Vagina (tissue), 2 donors: ENCODE data around the gene AAGAB. TPM values are rescaled to one million over a fixed set of nuclear protein-coding genes. Genes with fewer than 3 reads are reported as not detected.

Experiments
- DNase-seq, 2 donors: peaks; one replicate each; pipeline ENCODE4 v3.0.0-alpha.2; 2017; ENCODE audit errors: extremely low spot score in 2 of 2
- H3K27ac ChIP-seq: fragments of 200-600 bp; sonication (generic); one replicate; pipeline ENCODE4 v1.5.1; 2019
- H3K27me3 ChIP-seq: fragments of 200-600 bp; sonication (generic); one replicate; pipeline ENCODE4 v1.5.1; 2019
- H3K36me3 ChIP-seq, 2 donors: fragments of 200-600 bp; sonication (generic); one replicate each; pipeline ENCODE4 v1.5.1; 2017 to 2019
- H3K4me1 ChIP-seq: fragments of 200-600 bp; sonication (generic); one replicate; pipeline ENCODE4 v1.5.1; 2019
- H3K4me3 ChIP-seq, 2 donors: fragments of 200-600 bp; sonication (generic); 1 replicate in 1 of 2; 2 replicates in 1 of 2; pipeline ENCODE4 v1.5.1; 2016 to 2019
- H3K9me3 ChIP-seq: fragments of 200-600 bp; sonication (generic); one replicate; pipeline ENCODE4 v1.5.1; 2019
- CTCF ChIP-seq, 3 experiments: fragments of 450-650 bp in 2 of 3; fragments of 200-600 bp in 1 of 3; sonication (generic) in 1 of 3; IDR thresholded peaks; one replicate each; pipeline ENCODE4 v1.5.1; 2017 to 2019; ENCODE audit warnings: antibody characterized with exemption in 3 of 3, mild to moderate bottlenecking in 2 of 3, moderate library complexity in 2 of 3
- POLR2A ChIP-seq, 2 donors: fragments of 450-650 bp; IDR thresholded peaks; one replicate each; pipeline ENCODE4 v1.6.1; 2017; ENCODE audit warnings: antibody characterized with exemption in 2 of 2, mild to moderate bottlenecking in 2 of 2, moderate library complexity in 2 of 2
- POLR2AphosphoS5 ChIP-seq, 2 donors: sonication (generic); formaldehyde crosslinking; IDR thresholded peaks; one replicate each; pipeline ENCODE4 v1.9.0; 2017; ENCODE audit warnings: antibody characterized with exemption in 2 of 2, mild to moderate bottlenecking in 2 of 2, low read depth in 1 of 2; ENCODE audit not compliant: insufficient read depth in 1 of 2
- intact Hi-C: fragments of 100-400 bp; cut with DNase I; formaldehyde crosslinking; loops from one replicate; pipeline ENCODE4 v1.15.1; 2023
- total RNA-seq: library from RNA; depleted of rRNA; stranded (reverse); fragments of >200 nt; gene quantifications from one replicate; pipeline ENCODE4 v1.2.3, GENCODE V29; 2016

Gene AAGAB
- total RNA-seq, 1 donor from 2014 or later = 41.0 TPM

GRCh38 chr15:67189326-67190051, 65.0 kb downstream of the AAGAB start:
- Histone ChIP-seq H3K4me1 (peaks cover 77% of the 10 kb centered on the region), H3K27ac (peak overlapping the region; percentile 82), H3K36me3 (peaks cover 0 to 38% of the 10 kb centered on the region in 2 donors), H3K9me3 (no peaks in the 10 kb centered on the region), H3K4me3 (no peak overlapping the region), H3K27me3 (no peaks in the 10 kb centered on the region)
- peak in 1 of 2 donors; percentile 92 for DNase-seq
- TF ChIP-seq POLR2A (IDR thresholded peaks at IDR 0.05) (no peak), POLR2AphosphoS5 (IDR thresholded peaks at IDR 0.05; ENCODE audit: insufficient read depth in 1 of 2, low read depth in 1 of 2) (peak in 1 of 2 donors; percentile 51)
- intact Hi-C loops = loop anchor here (10.0 kb wide), 1 partner anchor 65 kb away; no protein-coding TSS in a partner anchor

- peaks cover 77% of the 10 kb centered on the region for H3K4me1 ChIP-seq
- intact Hi-C loops = loop anchor here (10.0 kb wide), 1 partner anchor 64 kb away; no protein-coding TSS in a partner anchor
- H3K36me3 ChIP-seq = peaks cover 0 to 38% of the 10 kb centered on the region in 2 donors
- no peak overlapping the region for H3K4me3 ChIP-seq
- no peaks in the 10 kb centered on the region for H3K9me3 ChIP-seq
- no peaks in the 10 kb centered on the region for H3K27me3 ChIP-seq
- peak overlapping the region; percentile 82 for H3K27ac ChIP-seq
- TF ChIP-seq CTCF (IDR thresholded peaks at IDR 0.05) = no peak
- TF ChIP-seq POLR2AphosphoS5 (IDR thresholded peaks at IDR 0.05; ENCODE audit: insufficient read depth in 1 of 2, low read depth in 1 of 2) = peak; percentile 28 to 51
- no peak for TF ChIP-seq POLR2A (IDR thresholded peaks at IDR 0.05)
- peak in 1 of 2 donors; percentile 88 for DNase-seq
Observed at GRCh38 chr15:67188551-67189218, 65.8 kb downstream of the AAGAB start.

GRCh38 chr15:67187351-67187854, 67.1 kb downstream of the AAGAB start:
- Histone ChIP-seq H3K27ac (peak overlapping the region; percentile 71), H3K4me1 (peaks cover 75% of the 10 kb centered on the region), H3K36me3 (peaks cover 0 to 38% of the 10 kb centered on the region in 2 donors), H3K27me3 (no peaks in the 10 kb centered on the region), H3K9me3 (no peaks in the 10 kb centered on the region), H3K4me3 (no peak overlapping the region)
- intact Hi-C loops = loop anchor here (10.0 kb wide), 1 partner anchor 63 kb away; no protein-coding TSS in a partner anchor
- DNase-seq = no peak
- TF ChIP-seq POLR2AphosphoS5 (IDR thresholded peaks at IDR 0.05; ENCODE audit: insufficient read depth in 1 of 2, low read depth in 1 of 2) (no peak), CTCF (IDR thresholded peaks at IDR 0.05) (no peak), POLR2A (IDR thresholded peaks at IDR 0.05) (no peak)

GRCh38 chr15:67186688-67187087, 67.8 kb downstream of the AAGAB start:
- Histone ChIP-seq H3K4me1 (peaks cover 75% of the 10 kb centered on the region), H3K27me3 (no peaks in the 10 kb centered on the region), H3K4me3 (no peak overlapping the region), H3K9me3 (no peaks in the 10 kb centered on the region), H3K27ac (peak overlapping the region; percentile 71), H3K36me3 (peaks cover 0 to 33% of the 10 kb centered on the region in 2 donors)
- no peak for DNase-seq
- TF ChIP-seq POLR2AphosphoS5 (IDR thresholded peaks at IDR 0.05; ENCODE audit: insufficient read depth in 1 of 2, low read depth in 1 of 2) (no peak), POLR2A (IDR thresholded peaks at IDR 0.05) (no peak), CTCF (IDR thresholded peaks at IDR 0.05) (no peak)
- intact Hi-C loops = loop anchor here (10.0 kb wide), 1 partner anchor 62 kb away; no protein-coding TSS in a partner anchor

GRCh38 chr15:67186226-67186649, 68.2 kb downstream of the AAGAB start:
- H3K27ac ChIP-seq = peak overlapping the region; percentile 71
- no peaks in the 10 kb centered on the region for H3K27me3 ChIP-seq
- peaks cover 0 to 33% of the 10 kb centered on the region in 2 donors for H3K36me3 ChIP-seq
- H3K4me1 ChIP-seq = peaks cover 75% of the 10 kb centered on the region
- TF ChIP-seq POLR2AphosphoS5 (IDR thresholded peaks at IDR 0.05; ENCODE audit: insufficient read depth in 1 of 2, low read depth in 1 of 2) = peak in 1 of 2 donors; percentile 26
- TF ChIP-seq CTCF (IDR thresholded peaks at IDR 0.05) = no peak
- DNase-seq = peak in 1 of 2 donors; percentile 92
- intact Hi-C loops = loop anchor here (10.0 kb wide), 1 partner anchor 61 kb away; no protein-coding TSS in a partner anchor
- H3K9me3 ChIP-seq = no peaks in the 10 kb centered on the region
- H3K4me3 ChIP-seq = no peak overlapping the region
